ENCODE data around the gene PABPN1. TPM values are rescaled to one million over a fixed set of nuclear protein-coding genes. Genes with fewer than 3 reads are reported as not detected.
"Not testable (repeated sequence)": the region's sequence is repeated elsewhere in the genome, so short reads cannot be mapped to it uniquely, and the experiment has no call there.

Gene PABPN1
- total and polyA plus RNA-seq, 2 of the 13 experiments (the other 11 are each of a cell fraction or from before 2014, with no cell fraction given): 233 to 524 TPM

DNA sequence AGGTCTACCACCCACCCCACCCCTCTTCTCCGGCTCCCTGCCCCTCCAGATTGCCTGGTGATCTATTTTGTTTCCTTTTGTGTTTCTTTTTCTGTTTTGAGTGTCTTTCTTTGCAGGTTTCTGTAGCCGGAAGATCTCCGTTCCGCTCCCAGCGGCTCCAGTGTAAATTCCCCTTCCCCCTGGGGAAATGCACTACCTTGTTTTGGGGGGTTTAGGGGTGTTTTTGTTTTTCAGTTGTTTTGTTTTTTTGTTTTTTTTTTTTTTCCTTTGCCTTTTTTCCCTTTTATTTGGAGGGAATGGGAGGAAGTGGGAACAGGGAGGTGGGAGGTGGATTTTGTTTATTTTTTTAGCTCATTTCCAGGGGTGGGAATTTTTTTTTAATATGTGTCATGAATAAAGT, 4.5 kb downstream of the PABPN1 start:
- WGBS (ENCODE audit: low lambda C conversion rate): 98% methylated on average over 5 of the region's 5 CpGs
- CTCF ChIA-PET (ENCODE audit: low intra/inter-chr PET ratio, low total read pairs): interaction anchor here (4.4 kb wide), 1 partner anchor 54 kb away, joined by 111 read pairs; the partner anchor contains the start of gene CMTM5
- in situ Hi-C loops (cut with HindIII; ENCODE audit: extremely low pct_ligation_motif_present, low pct_unique_long_range_greater_than_20kb): loop anchor here (5.0 kb wide), 1 partner anchor 52 kb away; the partner anchor contains the start of gene CMTM5

DNA sequence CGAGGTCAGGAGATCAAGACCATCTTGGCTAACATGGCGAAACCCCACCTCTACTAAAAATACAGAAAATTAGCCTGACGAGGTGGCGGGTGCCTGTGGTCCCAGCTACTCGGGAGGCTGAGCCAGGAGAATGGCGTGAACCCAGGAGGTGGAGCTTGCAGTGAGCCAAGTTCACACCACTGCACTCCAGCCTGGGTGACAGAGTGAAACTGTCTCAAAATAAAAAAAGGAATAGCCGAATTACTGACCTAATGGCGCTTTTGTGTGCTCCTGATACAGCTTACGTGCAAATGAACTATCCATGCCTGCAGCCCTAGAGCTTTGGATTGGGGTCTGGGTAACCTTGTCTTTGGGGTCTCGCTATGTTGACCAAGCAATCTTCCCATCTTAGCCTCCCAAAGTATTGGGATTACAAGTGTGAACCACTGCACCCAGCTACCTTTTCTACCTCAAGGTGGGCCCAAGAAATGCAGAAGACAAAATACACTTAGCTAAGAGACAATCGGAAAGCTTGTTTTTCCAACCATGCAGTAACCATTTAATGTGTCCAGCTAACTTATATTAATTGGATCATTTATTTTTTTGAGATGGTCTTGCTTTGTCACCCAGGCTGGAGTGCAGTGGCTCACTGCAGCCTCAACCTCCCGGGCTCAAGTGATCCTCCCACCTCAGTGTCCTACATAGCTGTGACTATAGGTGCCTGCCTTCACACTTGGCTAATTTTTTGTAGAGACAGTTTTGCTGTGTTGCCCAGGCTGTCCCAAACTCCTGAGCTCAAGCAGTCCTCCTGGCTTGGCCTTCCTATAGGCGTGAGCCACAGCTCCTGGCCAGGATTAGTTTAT, 5.5 kb downstream of the PABPN1 start:
- WGBS (ENCODE audit: low lambda C conversion rate): 92% methylated on average over 13 of the region's 13 CpGs
- Histone ChIP-seq H3K9me3 (ENCODE audit: low read length) (no peaks in the 10 kb centered on the region), H3K4me2 (ENCODE audit: low read depth, low read length) (no peak overlapping the region), H3K27me3 (ENCODE audit: control insufficient read depth in 1 of 2, insufficient read depth in 2 of 2, low read length in 2 of 2) (peaks cover 0 to 23% of the 10 kb centered on the region in 2 experiments; a peak in 3 of 5 replicates), H3K79me2 (ENCODE audit: insufficient read depth, low read length) (peaks cover 23% of the 10 kb centered on the region), H3K4me1 (ENCODE audit: insufficient read depth, low read length) (peaks cover 29% of the 10 kb centered on the region), H3K27ac (ENCODE audit: extremely low read length, insufficient read depth, low read length) (no peak overlapping the region), H4K20me1 (ENCODE audit: insufficient read depth, low read length) (peaks cover 11% of the 10 kb centered on the region; the same call in 1 of the 2 replicates), H3K4me3 (replicated peaks in 1 of 3; ENCODE audit: insufficient read depth in 1 of 3, low read depth in 2 of 3, low read length in 3 of 3) (no peak overlapping the region), H3K36me3 (replicated peaks in 1 of 2; ENCODE audit: control insufficient read depth in 1 of 2, insufficient read depth in 2 of 2, low read length in 2 of 2) (peaks cover 18 to 27% of the 10 kb centered on the region in 2 experiments), H2AFZ (ENCODE audit: low read length) (no peak overlapping the region), H3K9ac (ENCODE audit: insufficient read depth, low read depth, low read length) (no peak overlapping the region)
- in situ Hi-C loops (cut with HindIII; ENCODE audit: extremely low pct_ligation_motif_present, low pct_unique_long_range_greater_than_20kb) (loop anchor here (5.0 kb wide), 1 partner anchor 51 kb away; the partner anchor contains the start of gene CMTM5), intact Hi-C loops (cut with micrococcal nuclease; ENCODE audit: unreplicated experiment) (loop anchor here (5.0 kb wide), 1 partner anchor 131 kb away; no protein-coding TSS in a partner anchor)
- ATAC-seq: peak; percentile 11
- no TSS peak for BruUV-seq (replicated peaks)
- ChIA-PET CTCF (ENCODE audit: low intra/inter-chr PET ratio, low total read pairs) (interaction anchor here (1.6 to 4.4 kb wide), 4 partner anchors 32 to 62 kb away, joined by 5 to 111 read pairs (median 14); partner anchors contain the start of gene CMTM5), POLR2A (interaction anchor here (0.7 to 13.2 kb wide), 20 partner anchors 9 to 561 kb away, joined by 3 to 1053 read pairs (median 4); partner anchors contain the start of genes ACIN1, AJUBA, AP1G2 and BCL2L2)
- no peak for FAIRE-seq
- no peak for DNase-seq (ENCODE audit: low spot score)
- 0 out of 2 replicates have a peak, but pooled peaks have one; percentile 27 for TF ChIP-seq SPEN (CRISPR knock-in tag; IDR thresholded peaks at IDR 0.05; ENCODE audit: low read depth)
- TF ChIP-seq, protein P1, sequence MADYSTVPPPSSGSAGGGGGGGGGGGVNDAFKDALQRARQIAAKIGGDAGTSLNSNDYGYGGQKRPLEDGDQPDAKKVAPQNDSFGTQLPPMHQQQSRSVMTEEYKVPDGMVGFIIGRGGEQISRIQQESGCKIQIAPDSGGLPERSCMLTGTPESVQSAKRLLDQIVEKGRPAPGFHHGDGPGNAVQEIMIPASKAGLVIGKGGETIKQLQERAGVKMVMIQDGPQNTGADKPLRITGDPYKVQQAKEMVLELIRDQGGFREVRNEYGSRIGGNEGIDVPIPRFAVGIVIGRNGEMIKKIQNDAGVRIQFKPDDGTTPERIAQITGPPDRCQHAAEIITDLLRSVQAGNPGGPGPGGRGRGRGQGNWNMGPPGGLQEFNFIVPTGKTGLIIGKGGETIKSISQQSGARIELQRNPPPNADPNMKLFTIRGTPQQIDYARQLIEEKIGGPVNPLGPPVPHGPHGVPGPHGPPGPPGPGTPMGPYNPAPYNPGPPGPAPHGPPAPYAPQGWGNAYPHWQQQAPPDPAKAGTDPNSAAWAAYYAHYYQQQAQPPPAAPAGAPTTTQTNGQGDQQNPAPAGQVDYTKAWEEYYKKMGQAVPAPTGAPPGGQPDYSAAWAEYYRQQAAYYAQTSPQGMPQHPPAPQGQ (CRISPR knock-in tag; IDR thresholded peaks at IDR 0.05; ENCODE audit: borderline replicate concordance): no peak; the same call in 1 of the 2 replicates
- TF ChIP-seq, protein P2, sequence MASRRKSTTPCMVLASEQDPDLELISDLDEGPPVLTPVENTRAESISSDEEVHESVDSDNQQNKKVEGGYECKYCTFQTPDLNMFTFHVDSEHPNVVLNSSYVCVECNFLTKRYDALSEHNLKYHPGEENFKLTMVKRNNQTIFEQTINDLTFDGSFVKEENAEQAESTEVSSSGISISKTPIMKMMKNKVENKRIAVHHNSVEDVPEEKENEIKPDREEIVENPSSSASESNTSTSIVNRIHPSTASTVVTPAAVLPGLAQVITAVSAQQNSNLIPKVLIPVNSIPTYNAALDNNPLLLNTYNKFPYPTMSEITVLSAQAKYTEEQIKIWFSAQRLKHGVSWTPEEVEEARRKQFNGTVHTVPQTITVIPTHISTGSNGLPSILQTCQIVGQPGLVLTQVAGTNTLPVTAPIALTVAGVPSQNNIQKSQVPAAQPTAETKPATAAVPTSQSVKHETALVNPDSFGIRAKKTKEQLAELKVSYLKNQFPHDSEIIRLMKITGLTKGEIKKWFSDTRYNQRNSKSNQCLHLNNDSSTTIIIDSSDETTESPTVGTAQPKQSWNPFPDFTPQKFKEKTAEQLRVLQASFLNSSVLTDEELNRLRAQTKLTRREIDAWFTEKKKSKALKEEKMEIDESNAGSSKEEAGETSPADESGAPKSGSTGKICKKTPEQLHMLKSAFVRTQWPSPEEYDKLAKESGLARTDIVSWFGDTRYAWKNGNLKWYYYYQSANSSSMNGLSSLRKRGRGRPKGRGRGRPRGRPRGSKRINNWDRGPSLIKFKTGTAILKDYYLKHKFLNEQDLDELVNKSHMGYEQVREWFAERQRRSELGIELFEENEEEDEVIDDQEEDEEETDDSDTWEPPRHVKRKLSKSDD (CRISPR knock-in tag; IDR thresholded peaks at IDR 0.05; ENCODE audit: low read depth): no peak
- TF ChIP-seq CEBPG (CRISPR knock-in tag; IDR thresholded peaks at IDR 0.05): no peak
- TF ChIP-seq HNRNPL (IDR thresholded peaks at IDR 0.05; ENCODE audit: low read depth, low read length): no peak
- peak in 1 of 2 experiments; percentile 60; a peak in 2 of 4 replicates for TF ChIP-seq POLR2A (IDR thresholded peaks at IDR 0.05; ENCODE audit: insufficient read depth in 1 of 2, low read depth in 2 of 2, low read length in 2 of 2)
- TF ChIP-seq ZFX (CRISPR knock-in tag; IDR thresholded peaks at IDR 0.05; ENCODE audit: low read depth): peak; percentile 48; the same call in 1 of the 2 replicates
- TF ChIP-seq XBP1 (CRISPR knock-in tag; IDR thresholded peaks at IDR 0.05): no peak
- TF ChIP-seq SMARCE1 (IDR thresholded peaks at IDR 0.05; ENCODE audit: borderline replicate concordance): no peak

More for the DNA sequence above, 4.5 kb downstream of the PABPN1 start:
- FAIRE-seq; H3K9me3 ChIP-seq (ENCODE audit: low read length); ATAC-seq; H3K27ac ChIP-seq (ENCODE audit: extremely low read length, insufficient read depth, low read length); H3K4me2 ChIP-seq (ENCODE audit: low read depth, low read length); H2AFZ ChIP-seq (ENCODE audit: low read length); BruUV-seq (replicated peaks); H3K4me3 ChIP-seq (replicated peaks in 1 of 3; ENCODE audit: insufficient read depth in 1 of 3, low read depth in 2 of 3, low read length in 3 of 3); H3K9ac ChIP-seq (ENCODE audit: insufficient read depth, low read depth, low read length); DNase-seq (ENCODE audit: low spot score): not testable (repeated sequence)
- Histone ChIP-seq H3K27me3 (ENCODE audit: control insufficient read depth in 1 of 2, insufficient read depth in 2 of 2, low read length in 2 of 2) (peaks cover 0 to 15% of the 10 kb centered on the region in 2 experiments; a peak in 3 of 5 replicates), H3K79me2 (ENCODE audit: insufficient read depth, low read length) (peaks cover 23% of the 10 kb centered on the region), H3K36me3 (replicated peaks in 1 of 2; ENCODE audit: control insufficient read depth in 1 of 2, insufficient read depth in 2 of 2, low read length in 2 of 2) (peaks cover 18 to 27% of the 10 kb centered on the region in 2 experiments), H3K4me1 (ENCODE audit: insufficient read depth, low read length) (peaks cover 29% of the 10 kb centered on the region), H4K20me1 (ENCODE audit: insufficient read depth, low read length) (peaks cover 11% of the 10 kb centered on the region; the same call in 1 of the 2 replicates)
- intact Hi-C loops (cut with micrococcal nuclease; ENCODE audit: unreplicated experiment): loop anchor here (5.0 kb wide), 1 partner anchor 132 kb away; no protein-coding TSS in a partner anchor
- TF ChIP-seq PCBP2 (optimal IDR thresholded peaks at IDR 0.05; ENCODE audit: low read depth, low read length, poor library complexity, severe bottlenecking): peak; percentile 53
- peak; percentile 56 for TF ChIP-seq PRPF4 (IDR thresholded peaks at IDR 0.05; ENCODE audit: low read depth, low read length, poor library complexity, severe bottlenecking)
- 0 out of 2 replicates have a peak, but pooled peaks have one; percentile 24 for TF ChIP-seq ZNF816 (CRISPR knock-in tag; IDR thresholded peaks at IDR 0.05; ENCODE audit: borderline replicate concordance)
- POLR2A ChIA-PET: interaction anchor here (0.7 to 13.2 kb wide), 13 partner anchors 8 to 343 kb away, joined by 3 to 1053 read pairs (median 5); partner anchors contain the start of genes ACIN1, AJUBA, BCL2L2 and C14orf119
